Effector CD8-positive, alpha-beta T cell (primary cell): ENCODE data around the gene GPR62.

ENCODE experiments used
- DNase-seq: peaks from one replicate; lab custom pipeline; 2025; lab: John Stamatoyannopoulos, UW

Gene GPR62

DNA sequence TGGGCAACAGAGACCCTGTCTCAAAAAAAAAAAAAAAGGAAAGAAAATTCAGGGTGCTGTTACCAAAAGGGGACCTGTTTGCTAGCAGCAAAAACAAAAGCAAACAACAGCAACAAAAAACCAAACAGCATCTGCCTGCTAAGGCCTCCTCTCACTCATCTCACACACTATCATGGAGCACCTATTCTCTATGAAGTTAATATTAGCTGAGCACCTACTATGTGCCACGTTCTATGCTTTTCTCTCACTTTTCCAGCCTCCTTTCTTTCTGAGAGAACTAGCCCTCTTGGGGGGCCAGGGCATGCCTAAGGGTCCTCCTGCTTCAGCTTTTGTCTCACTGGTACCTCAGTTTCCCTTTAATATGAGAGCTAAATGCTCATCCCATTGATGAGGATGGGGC lies 468 bp upstream of the GPR62 start:
- DNase-seq: no peak

DNA sequence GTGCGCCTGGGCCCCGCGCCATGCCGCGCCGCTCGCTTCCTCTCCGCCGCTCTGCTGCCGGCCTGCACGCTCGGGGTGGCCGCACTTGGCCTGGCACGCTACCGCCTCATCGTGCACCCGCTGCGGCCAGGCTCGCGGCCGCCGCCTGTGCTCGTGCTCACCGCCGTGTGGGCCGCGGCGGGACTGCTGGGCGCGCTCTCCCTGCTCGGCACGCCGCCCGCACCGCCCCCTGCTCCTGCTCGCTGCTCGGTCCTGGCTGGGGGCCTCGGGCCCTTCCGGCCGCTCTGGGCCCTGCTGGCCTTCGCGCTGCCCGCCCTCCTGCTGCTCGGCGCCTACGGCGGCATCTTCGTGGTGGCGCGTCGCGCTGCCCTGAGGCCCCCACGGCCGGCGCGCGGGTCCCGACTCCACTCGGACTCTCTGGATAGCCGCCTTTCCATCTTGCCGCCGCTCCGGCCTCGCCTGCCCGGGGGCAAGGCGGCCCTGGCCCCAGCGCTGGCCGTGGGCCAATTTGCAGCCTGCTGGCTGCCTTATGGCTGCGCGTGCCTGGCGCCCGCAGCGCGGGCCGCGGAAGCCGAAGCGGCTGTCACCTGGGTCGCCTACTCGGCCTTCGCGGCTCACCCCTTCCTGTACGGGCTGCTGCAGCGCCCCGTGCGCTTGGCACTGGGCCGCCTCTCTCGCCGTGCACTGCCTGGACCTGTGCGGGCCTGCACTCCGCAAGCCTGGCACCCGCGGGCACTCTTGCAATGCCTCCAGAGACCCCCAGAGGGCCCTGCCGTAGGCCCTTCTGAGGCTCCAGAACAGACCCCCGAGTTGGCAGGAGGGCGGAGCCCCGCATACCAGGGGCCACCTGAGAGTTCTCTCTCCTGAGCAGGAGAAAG lies 951 bp downstream of the GPR62 start:
- peak; percentile 36 for DNase-seq

DNA sequence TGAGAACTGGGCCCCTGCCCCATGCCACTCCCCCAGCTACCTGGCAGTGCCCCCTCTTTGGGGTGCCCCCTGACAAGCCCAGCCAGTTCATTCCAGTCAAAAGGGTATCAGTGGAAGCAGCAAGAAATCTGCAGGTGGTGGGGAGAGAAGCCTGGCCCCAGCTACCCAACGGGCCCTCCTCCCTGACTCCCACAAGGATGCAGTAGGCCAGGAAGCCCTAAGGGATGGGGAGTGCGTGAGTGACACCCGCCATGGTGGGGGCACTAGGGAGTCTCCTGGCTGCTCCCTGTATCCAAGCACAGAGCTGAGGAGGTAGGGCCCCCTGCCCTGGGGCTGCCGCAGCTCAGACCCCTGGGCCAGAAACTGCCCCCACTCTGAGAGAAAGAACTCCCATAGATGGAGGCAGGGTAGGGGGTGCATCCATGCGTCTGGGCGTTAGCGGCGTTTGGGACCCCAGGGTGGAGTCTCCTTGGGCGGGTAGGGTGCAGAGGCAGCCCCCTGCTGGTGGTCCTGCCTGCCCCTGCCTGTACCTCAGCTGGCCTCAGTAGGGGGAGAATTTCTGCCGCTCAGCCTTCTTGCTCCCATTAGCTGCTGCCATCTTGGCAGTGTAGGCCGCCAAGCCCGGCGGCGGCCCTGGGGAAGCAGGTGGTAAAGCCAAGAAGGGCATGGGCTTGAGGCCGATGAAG lies 2.5 kb downstream of the GPR62 start:
- no peak for DNase-seq

DNA sequence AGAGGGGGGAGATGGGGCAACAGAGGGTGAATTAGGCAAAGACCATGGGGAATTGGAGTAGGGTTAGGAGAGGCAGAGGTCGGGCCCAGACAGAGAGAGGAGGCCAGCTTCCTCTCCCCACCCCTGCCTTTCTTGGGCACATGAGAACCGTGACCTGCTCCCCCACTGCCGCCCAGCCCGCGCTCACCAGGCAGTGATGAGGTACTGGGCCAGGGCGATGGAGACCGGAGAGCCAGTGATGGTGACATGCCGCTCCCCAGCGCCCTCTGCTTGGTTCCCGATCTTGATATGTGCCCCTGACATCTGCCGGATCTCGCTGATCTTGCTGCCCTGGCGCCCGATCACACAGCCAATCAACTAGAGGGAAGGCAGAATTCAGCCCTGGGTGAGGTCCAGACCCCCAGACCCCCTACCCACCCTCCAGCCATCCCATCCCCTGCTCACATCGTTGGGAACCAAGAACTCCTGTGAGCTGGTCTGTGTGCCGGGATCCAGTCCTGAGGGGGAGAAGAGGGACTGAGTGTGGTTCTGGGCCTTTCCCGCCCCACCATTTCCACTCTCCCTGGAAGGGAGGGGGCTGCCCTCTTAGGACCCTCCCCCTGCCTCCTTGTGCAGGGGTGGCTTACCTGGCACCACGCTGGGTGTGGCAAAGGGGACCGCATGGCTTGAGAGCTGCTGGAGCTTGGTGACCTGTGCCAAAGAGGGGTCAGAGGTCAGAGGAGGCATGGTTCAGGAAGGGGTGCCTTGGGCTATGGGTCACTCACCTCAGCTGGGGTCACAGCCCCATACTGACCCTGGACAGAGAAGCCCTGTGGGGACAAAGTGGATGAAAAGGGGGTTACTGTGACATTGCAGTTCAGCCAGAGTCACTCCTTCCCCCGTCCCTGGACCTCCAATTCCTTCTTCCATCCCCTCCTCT lies 3.7 kb downstream of the GPR62 start:
- DNase-seq: no peak

DNA sequence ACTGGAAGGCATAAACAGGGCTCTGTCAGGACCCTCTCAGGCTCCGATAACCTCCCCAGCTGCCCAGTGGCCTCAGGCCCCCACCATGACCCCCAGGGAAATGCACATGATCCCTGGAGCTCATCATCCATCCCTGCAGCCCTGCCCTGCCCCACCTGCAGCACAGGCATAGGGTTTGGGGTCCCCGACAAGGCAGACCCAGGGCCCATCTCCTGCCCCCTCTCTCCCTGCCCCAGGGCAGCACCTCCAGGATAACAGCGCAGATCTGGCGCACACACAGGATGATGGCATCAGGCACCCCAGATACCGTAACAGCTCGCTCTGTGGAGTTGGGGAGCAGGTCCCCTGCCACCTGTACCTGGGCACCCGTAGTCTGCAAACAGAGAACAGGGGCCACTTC lies 4.5 kb downstream of the GPR62 start:
- no peak for DNase-seq

DNA sequence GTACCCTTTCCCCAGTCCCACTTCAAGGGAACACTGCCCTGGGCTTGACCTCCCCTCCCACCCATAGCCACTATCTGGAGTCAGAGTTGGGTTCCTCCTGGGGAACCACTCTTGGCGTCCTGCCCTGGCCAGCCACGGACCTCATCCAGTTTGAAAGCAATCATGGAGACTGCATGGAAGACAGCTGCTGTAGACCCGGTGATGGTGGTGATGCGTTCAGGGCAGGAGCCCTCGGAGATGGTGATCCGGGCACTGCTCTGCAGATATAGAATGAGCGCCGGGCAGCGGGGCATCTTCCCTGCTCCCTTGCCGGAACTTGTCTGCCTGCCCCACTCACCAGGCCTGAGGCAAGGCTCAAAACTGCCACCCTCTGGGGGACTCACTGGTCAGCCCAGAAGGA lies 5.2 kb downstream of the GPR62 start:
- no peak for DNase-seq

DNA sequence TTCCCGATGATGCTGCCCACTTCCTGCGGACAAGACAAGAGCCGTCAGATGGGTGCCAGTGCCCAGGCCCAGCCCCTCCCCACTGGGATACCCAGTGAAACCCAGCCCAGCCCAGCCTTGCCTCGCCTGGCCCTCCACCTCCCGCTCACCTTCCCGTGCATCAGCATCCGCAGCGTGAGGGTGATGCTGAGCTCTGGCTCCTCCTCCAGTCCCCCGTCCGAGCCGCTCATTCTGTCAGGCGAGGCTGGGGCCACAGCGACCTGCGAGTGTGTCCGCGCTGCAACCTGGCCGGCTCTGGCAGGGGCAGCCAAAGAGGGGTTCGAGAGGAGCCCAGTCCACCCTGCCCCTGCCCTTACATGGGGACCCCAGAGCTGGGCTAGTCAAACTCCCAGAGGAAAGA lies 5.8 kb downstream of the GPR62 start:
- no peak for DNase-seq

DNA sequence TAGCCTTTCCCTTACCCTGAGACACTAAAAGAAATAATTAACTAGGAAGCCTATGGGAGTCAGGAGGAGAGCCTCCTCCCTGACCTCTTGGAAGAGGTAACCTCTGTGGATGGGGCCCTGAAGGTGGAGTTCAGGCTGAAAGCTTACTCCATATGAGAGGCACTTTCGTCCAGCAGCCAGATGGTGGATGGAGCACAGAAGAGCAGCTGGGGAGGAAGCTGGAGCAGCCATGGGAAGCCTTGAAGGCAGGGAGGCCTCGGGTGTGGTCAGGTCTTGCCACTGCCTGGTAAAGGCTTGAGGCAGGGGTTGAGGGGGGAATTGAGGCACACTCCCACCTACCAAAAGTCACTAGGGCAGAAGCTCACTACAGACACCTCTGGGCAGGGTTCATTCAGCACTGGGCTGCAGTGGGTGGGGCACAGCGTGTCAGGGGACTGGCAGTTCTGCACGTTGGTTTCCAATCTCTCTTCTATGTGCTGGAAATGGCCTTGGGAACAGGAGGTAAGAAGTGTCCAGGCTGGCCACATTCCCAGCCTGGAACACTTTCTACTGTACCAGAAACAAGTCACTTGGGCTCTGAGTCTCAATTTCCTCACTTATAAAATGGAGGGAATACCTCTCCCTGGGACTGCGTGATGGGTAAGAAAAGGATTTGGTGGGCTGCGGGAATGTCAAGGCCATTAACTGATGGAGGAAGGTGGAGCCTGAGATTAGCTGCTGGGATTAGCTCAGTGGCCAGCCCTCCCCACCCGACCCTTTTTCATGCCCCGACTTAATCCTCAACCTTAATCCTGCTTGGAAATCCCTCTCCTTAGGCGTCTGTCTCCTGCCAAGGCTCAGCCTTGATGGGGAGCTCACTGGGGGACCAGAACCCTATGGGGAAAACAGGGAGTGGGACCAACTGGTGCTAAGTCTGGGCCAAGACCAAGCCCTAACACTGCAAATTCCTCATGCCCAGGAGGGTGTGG lies 6.7 kb downstream of the GPR62 start:
- DNase-seq: no peak

DNA sequence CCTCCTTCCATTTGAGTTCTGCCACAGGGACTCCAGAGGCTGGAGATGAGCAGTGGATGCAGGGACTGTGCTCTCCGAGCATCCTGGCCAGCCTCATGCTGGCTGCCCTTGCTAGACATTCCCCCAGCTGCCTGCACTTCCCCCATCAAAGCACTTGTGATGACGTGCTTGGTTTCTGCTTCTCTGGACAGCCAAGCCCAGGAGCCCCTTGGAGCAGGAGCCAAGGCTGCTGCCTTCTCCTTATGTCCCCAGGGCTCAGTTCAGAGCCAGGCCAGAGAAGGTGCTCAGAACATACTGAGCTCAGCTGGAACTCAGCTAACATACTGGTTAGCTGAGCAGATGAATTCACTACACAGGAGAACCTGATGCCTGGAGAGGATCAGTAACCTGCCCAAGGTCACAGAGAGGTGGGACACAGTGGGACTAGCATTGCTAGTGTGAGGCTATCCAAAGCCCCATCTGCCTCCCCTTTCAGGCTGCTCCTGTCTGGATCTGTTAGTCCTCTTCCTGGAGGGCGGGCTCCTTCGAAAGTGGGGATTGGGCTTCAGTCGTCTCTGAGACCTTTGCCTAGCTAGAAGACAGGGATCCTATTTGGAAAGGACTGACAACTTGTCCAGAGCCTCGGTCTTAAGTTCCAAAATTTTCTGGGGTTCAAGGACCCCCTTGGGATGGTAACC lies 7.8 kb downstream of the GPR62 start:
- DNase-seq: no peak

DNA sequence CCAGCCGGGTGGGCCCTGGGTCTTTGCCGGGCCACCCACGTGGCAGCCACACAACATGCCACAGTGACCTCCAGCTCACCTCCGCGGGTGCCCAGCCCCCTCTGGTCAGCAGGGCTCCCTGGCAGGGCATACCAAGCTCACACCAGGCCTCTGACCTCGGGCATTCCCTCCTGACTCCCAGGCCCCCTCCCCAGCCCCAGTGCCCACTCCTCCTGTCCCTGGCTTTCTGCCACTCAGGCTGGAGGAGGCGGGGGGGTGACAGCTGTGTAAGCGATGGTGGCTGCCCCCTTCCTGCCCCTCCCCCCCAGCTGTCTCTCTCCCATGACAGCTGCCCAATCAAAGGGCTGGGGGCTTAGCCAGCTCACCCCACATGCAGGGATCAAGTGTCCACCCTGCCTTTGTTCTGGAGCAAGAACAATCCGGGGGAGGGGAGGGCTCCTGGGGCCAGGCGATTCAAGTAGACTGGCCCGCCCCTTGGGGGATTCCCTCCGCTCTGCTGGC lies 8.8 kb downstream of the GPR62 start:
- no peak for DNase-seq

DNA sequence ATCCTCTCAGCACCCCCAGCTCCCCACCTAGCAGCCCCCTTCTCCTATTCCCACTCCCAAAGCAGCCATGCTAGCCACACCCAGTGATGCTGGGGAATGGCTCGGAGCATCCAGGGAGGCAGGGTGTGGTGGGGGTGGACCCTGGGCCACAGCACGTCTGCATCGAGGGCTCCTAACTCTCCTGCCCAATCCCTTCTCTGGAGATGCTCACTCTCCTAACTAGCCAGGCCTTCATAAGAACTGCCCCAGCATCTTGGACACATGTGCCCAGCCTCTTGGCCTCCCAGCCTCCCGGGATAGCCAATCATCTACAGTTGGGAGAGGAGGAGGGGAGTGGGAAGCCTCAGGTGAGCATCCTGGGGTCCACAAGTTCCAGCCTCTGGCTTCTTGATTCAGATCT lies 9.3 kb downstream of the GPR62 start:
- no peak for DNase-seq

DNA sequence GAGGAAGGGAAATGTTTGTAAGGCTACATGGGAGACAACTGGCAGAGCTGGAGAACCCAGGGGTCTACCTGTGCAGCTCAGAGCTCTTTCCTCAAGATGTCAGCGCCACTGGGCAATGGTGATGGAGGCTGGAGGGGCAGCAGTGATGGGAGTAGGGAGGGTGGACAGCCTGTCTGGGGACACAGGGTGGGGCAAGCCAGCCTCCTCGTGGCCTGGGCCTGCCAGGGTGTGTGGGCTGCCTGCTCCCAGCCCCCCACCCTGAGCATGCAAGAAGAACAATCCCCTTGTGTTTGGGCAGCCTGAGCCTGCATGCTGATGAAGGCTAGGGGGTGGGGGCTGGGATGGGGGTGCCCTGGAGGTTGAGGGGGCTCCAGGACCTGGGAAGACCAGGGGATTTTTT lies 10.8 kb downstream of the GPR62 start:
- DNase-seq: no peak

DNA sequence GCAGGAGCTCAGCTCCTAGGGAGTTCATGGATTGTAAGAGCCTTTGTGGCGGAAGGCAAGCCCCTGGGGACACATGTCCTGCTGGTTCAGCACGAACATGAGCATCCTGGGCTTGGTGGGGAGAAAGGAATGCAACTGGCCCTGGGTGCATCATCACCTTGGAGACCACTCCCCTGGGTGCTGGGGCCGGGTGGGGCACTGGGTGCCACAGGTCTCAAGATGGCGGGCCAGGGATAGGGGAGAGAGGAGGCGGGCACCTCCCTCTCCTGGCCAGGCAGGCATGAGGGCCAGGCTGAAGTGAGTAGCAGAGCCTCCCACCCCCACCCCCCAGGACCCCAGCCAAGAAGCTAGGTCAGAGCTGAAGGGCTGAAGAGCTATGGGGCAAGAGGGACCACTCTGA lies 11.3 kb downstream of the GPR62 start:
- DNase-seq: no peak

DNA sequence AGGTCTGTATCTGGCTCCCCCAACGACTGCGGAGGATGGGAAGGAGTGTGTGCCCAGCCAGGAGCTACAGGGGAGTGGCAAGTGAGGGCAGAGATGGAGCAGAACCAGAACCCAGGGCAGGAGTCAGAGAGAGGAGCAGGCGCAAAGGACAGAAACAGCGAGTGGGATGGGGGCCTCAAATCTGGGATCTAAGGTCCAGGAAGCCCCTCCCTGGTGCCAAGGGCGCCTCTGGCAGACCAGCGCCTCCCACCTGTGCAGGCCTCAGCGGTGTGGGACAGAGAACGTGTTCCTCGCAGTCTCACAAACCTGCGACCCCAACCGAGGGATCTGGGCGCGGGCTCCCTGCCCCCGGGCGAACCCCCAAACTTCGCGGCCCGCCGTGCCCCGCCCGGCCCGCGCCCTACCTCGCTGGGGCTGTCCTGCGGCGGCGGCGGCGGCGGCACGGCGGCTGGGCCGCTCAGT lies 11.8 kb downstream of the GPR62 start:
- DNase-seq: no peak

DNA sequence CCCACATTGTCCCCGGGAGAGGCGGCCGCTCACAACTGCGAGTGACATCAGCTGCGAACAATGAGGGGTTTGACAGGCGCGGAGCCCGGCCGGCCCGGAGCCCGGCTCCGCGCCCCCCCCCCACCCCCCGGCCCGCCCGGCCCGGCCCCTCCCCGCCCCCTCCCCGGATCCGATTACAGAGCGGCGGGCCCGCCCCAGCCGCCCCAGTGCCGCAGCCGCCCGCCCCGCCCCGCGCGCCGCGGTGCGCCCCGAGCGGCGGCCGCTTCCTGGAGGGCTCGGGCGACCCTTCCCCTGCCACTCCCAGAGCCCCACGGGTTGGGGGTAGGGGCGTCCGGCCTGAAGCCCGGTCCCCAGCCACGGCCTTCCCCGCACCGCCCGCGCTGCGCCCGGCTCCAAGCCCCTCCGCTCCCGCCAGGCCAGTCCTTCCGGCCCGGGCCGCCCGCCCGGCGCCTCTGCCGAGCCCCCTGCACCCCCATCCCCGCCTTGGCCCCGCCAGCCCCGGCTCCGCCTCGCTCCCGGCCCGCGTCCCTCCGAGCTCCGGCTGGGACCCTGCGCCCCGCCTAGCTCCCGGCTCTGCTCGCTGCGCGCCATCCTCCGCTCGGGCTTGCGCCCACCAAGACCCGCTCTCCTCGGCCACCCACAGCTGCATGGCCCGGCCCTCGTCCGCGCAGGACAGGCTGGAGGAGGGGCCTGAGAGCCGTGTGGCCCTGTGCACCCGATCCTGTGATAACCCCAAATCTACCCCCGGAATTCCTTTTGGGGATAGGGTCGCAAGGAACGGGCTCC lies 12.4 kb downstream of the GPR62 start, which contains the start of gene PCBP4:
Gene PCBP4 (minus strand): TSS at position 71 of the 786 bp plus-strand sequence. CDS start 6,214 bp downstream, outside the sequence.
- peak; percentile 34 for DNase-seq

DNA sequence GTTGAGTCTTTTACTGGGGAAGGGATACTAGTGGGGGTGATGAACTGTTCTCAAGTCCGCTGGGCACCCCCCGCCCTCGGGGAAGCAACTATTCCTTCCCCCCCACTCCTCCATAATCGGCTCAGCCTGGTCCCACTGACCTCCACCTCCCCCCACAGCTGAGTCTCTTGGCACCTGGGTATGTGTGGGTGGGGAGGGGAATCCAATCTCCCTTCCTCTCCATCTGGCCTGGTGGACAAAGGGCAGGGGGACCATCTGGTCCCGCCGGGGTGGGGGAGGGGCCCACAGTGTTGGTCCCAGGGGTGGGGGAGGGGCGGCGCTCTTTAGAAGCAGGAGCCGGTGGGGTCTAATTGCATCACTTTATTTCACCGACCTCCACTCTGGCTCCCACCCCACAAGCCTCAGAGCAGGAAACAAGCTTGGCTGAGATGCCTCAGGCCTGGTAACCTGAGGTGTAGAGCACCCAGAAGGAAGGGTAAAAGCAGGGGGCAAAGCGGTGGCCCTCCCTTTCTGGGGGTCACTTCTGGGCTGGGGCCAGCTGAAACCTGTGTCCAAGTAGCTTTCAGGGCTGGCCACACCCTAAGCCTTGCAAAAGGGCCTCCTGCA lies 13.1 kb downstream of the GPR62 start:
- DNase-seq: no peak

DNA sequence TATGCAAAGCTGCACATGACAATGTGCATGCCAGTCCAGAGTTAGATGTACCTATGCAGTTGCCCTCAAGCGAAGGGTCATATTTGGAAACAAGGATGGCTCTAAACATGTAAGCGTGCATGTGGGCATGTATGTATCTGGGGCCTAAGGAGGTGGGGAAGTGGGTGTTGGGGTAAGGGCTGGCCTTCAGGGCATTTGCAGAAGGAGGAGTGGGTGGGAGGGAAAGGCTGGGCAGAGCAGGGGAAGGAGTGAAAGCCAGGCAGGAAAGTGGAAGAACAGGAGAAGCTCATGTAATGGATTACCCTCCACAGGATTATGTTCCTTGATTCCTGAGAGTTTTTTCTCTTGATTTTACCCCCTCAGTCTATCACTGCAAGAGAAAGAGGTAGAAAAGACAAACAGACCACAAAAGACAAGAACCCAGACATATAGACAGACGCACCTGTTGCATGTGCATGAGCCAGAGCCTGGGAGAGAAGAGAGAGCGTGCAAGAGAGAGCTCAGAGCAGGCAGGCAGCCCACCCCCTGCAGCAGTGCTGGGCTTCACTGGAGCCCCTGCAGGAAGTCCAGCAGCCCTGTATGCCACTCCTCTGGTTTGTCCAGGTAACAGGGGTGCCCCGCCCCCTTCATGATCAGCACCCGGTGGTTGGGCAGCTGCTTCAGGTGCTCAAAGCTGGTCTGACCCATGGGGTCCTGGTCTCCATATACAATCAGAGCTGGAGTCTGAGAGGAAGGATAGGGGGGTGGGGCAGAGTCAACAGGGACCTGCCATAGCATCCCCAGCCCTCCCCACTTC lies 13.9 kb downstream of the GPR62 start:
- no peak for DNase-seq

DNA sequence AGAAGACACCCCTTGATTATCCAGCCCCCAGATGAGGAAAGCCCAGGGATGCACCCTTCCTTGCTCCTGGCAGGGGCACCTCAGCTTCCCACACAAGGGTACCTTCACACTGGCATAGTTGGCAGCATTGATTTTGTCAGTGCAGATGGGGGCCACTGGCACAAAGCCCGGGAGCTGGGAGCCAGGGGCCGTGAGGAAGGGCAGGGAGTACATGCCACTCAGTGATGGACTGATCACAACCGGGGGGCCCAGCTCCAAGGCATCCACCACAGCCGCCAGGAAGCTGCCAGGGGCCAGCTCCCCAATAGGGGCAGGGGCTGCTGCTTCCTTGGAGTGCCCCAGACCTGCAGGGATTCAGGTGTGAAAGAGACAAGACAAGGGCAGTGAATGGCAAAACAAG lies 14.7 kb downstream of the GPR62 start:
- DNase-seq: no peak
